Stimulated activated CD4-positive, alpha-beta T cell treated with anti-CD3 and anti-CD28 coated beads, Interleukin-12 subunit alpha, Interleukin-12 subunit beta, amount 100 ng/mL, for 48 hours (primary cell): Measurements from ENCODE around the gene SLC6A17.

ENCODE experiments used
- DNase-seq, 3 donors: peaks; one replicate each; pipeline ENCODE4 v3.0.0-alpha.2; 2020; ENCODE audit warnings: low read depth in 2 of 3, low spot score in 1 of 3

The SLC6A17 gene

DNA sequence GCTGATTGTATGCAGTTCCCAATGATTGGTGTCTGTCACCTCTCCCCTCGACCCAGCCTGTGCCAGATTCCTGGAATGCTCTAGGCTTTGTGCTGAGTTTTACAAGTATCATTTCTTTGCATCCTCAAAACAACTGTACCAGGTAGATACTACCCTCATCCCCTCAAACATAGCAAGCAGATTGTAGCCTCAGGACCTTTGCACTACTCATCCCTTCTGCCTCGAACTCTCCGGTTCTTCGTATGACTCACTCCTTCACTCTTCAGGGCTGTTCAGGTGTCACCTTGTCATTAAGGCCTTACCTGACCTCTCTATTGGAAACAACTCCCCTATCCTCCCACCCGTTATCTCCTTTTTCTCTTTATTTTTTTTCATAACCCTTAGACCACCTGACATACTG, 67.8 kb downstream of the SLC6A17 start:
- no peak for DNase-seq

DNA sequence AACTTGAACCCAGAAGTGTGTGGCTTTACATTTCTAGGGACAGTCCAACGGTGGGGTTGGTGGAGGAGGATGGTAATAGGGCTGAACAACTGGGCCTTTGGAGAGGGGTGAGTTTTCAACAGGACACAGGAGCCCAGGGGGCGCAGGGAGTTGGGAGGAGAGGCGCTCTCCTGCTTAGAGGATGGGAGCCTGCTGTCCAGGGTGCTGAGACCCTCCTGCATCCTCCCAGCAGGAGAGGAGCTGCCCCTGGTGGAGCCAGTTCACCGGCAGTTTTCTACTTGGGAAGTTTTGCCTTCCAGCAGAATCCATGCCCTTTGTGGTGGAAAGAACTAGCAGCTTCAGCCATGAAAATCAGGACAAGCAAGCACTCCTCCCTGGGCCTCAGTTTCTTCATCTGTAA, 68.4 kb downstream of the SLC6A17 start:
- no peak for DNase-seq

DNA sequence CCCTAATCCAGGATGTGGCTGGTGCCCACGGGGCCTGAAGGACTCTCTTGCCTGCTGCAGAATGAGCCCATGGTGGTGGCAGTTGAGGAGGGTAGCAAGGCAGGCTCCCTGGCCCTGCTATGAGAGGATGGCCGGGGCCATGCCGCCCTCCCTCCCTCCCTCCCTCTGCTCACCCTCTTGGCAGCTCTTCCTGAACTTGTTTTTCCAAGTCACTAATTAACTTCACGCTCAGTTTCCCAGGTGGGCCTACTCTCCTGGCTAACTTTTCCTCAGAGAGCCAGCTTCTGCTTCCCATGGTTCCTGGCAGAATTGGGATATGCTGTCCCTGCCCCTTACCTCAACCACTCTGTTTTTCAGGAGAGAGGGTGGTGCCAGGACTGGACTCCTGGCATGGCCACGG, 70.0 kb downstream of the SLC6A17 start:
- DNase-seq = no peak

DNA sequence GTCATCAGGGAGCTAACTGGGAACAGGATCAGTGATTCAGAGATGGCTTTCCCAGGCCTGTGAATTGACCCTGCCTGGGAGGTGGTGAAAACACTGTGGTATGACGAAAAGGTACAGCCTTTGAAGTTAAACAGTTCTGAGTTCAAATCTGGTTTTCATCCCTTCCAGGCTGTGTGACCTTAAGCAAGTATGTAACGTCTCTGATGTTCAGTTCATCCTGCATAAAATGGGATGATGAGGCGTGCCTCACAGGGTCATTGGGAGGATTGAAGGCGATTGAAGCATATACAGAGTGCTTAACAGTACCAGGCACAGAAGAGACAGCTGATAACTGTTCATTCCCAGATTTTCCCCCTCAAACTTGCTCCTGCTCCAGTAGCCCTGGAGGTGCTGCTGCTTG, 70.8 kb downstream of the SLC6A17 start:
- no peak for DNase-seq

DNA sequence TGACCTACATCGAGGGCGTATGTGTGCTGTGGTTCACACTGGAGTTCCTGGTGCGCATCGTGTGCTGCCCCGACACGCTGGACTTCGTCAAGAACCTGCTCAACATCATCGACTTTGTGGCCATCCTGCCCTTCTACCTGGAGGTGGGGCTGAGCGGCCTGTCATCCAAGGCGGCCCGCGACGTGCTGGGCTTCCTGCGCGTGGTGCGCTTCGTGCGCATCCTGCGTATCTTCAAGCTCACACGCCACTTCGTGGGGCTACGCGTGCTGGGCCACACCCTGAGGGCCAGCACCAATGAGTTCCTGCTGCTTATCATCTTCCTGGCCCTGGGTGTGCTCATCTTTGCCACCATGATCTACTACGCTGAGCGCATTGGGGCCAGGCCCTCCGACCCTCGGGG, 72.8 kb downstream of the SLC6A17 start:
- DNase-seq = no peak

DNA sequence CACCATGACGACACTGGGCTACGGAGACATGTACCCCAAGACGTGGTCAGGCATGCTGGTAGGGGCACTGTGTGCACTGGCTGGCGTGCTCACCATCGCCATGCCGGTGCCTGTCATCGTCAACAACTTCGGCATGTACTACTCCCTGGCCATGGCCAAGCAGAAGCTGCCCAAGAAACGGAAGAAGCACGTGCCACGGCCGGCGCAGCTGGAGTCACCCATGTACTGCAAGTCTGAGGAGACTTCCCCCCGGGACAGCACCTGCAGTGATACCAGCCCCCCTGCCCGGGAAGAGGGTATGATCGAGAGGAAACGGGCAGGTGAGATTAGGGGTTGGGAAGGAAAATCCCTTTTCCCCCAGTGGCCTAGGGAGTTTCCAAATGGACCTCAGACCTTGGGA, 73.3 kb downstream of the SLC6A17 start:
- DNase-seq = no peak

DNA sequence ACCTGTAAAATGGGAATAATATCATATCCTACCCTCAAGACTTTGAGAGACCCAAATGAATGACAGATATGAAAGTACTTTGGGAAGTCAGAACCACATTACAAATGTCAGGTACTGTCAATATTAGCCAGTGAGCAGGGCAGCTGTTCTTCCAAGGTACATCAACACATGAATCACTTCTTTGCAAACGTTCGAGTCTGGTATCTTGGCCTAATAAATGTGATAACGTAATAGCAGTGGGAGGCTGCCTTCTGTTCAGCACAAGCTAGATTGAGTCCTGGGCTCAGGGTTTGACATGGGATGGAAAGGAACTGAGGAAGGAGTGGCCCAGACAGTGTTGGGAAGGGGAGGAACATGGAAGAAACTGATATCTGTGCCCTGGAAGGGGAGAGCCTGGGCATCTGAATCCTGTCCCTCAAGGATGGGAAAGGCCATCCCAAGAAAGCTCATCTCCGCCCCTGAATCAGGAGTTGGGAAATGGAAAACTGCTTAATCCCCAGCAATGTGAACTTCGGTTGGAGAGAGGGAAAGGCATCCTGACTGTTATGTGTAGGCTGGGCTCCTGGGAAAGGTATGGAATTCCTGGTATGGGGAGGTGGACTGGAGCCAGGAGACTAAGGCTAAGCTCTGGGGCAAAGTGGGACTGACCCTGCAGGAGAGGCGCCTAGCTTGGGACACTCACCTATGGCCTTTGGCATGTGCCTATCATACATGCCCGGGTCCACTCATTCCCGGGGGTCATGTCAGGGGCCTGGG, 74.1 kb downstream of the SLC6A17 start:
- no peak for DNase-seq

DNA sequence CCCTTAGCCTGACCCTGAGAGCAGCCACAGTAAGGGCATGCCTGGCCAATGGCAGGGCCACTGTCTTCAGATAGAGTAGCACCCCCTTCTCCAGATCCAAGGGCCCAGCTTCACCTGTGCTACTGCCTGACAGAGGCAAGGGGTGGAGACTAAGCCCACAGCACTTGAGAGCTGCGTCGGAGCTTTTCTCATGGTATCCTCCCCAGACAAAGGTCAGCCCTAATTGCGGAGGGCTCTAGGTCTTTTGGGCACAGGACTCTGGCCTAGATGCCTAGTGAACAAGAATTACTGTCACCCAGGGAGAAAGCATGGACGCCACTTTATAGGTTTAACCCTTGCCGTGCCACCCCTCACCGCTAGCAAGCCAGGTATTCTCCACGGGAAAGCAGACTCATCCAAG, 74.9 kb downstream of the SLC6A17 start:
- DNase-seq = no peak

DNA sequence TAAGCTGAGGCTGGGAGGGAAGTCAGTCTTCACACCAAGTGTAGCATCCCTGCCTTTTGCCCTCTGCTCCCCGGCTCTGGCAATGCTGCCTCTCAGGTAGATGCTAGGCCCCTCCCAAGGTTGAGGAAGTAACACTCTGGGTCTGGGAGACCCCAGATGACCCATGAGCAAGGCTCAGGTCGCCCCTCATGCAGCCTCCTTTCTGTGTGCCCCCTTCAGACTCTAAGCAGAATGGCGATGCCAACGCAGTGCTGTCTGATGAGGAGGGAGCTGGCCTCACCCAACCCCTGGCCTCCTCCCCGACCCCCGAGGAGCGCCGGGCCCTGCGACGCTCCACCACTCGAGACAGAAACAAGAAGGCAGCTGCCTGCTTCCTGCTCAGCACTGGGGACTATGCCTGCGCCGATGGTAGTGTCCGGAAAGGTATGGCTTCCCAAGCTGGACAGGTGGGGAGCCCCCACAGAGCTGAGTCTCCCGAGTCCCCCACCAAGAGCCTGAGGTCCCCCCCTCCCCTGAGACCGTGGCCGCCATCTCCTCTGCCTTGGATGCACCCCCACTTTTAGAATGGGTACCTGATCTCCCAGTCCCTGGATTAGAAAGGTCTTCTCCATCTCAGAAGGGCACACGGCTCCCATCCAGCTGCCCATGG, 75.6 kb downstream of the SLC6A17 start:
- no peak for DNase-seq

DNA sequence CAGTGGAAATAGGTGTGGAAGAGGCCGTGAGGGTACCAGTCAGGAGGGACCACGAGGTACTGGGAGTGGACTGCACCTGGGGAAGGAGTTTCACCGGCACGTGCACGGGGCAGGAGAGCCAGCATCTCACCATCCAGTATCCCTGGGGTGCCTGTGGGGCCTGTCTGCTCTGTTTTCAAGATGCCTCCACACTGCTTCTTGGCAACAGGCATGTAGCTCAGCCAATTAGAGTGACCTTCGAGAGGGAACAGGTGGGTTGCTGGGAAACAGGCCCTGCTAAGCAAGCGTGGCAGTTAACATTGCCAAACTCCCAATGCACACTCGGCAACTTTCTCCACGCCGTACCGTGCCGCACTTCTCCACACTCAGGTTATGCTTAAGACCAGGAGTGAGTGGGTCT, 77.5 kb downstream of the SLC6A17 start:
- no peak for DNase-seq

DNA sequence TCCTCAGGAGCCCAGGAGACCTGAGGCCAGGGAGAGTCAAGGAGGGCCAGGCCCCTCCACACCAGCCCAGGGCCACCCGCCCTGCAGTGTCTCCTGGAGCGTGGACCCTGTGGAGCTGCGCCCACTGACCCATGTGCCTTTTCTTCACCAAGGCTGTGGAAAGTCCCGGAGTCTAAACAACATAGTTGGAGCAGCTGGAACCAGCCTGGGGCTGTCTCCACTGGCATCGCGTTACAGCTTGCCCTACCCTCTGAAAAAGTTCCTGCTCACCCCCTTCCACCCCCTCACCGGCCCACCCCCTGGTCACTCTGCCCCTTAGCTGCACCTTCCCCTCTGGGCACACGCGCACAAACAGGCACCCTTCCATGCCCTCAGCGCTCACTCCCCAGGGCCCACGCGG, 78.1 kb downstream of the SLC6A17 start:
- DNase-seq = no peak

DNA sequence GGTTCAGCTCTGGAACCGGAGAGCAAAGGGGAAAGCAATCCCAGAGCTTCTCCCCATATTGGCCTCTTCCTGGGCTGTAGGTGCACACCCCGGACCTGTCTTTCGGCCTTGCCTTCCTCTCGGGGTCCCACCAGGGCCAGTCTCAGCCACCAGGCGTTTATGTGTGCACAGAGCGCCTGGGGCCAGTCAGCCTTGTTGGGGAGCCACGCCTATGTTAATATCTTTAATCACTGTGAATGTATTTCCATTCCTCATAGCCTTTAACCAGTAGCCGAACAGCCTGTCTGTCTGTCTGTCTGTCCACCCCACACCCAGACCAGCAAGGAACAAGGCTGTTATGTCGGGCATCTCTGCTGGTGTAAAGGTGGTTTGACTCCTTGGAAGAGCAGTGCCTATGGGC, 78.6 kb downstream of the SLC6A17 start:
- DNase-seq = no peak

DNA sequence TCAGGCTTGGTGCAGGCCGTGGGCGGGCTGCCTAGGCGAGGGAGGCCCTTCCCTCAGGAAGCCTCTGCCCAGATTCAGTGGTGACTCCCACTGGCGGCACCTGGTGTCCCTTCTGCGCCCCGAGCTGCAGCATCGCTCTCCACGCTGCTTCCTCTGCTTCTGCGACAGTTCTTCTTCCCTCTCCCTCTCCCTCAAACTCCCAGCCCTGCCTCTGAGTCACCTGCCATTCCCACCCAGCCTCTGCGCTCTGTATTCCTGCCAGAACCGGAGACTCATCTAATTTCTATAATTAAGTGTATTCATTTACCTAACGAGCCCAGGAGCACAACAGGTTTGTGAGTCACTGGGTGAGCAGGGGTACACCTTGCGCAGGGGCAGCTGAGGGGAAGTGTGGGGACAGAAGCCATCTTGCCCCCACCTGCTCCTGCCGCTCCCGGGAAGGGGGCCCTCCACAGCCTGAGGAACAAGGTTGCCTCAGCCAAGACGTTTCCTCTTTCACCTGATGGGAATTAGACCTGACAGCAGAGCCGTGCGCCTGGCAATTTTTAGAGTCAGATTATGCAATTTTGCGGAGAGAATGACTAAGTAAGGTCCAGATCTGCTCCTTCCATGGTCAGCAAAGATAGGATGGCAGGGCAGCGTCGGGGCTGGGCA, 79.2 kb downstream of the SLC6A17 start:
- no peak for DNase-seq

DNA sequence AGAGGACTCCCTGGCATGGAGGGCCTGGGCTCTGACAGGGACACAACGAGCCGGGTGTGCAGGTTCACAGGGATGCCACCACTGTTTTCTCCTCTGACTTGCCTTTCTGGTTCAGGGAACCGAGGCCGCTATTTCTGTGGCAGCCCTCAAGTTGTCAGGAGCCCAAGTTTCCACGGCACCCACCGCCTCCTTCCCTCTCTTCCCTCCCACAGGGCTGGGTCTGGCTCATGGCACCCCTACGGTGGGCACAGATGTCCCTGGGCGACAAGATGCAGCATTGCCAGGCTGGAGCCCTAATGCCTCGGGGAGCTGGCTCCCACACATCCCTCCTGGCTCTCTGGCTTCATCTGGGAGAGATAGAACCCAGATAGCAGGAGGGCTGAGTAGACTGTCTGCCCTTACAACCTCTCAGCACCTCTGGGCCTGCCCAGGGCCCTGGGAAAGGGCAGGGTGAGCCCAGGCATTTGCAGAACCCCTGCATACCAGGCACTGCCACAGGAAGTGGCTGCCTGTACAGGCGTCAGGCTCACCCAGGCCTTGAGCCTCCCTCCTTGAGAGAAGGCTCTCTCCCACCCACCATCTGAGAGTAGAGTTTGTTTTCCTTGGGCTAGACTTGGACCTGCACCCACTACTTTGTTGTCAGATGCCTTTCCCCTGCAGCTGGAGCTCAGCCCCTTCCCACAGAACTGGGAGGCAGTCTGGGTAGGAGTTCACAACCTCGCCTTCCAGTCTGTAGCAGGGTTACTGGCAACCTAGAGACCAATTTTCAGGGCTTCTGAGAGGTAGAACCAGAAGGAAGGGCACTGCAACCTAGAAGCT, 80.3 kb downstream of the SLC6A17 start:
- DNase-seq = no peak

DNA sequence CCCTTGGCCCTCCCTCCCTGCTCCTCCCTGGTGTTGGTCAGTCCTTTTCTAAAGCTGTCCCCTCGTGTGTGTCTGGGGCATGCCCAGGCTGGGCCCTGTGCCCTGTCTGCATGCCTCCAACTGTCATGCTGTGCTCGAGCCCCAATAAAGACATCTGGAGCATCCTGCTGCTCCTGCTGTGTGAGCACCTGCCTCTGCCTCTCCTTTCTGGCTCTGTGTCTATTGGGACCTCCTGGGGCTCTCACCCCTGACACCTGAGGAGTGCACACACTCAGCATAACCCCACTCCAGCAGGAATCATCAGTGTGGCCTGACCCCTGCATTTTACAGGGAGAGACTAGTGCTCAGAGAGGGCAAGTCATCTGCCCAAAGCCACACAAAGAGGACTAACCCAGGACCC, 83.6 kb downstream of the SLC6A17 start:
- DNase-seq = no peak

DNA sequence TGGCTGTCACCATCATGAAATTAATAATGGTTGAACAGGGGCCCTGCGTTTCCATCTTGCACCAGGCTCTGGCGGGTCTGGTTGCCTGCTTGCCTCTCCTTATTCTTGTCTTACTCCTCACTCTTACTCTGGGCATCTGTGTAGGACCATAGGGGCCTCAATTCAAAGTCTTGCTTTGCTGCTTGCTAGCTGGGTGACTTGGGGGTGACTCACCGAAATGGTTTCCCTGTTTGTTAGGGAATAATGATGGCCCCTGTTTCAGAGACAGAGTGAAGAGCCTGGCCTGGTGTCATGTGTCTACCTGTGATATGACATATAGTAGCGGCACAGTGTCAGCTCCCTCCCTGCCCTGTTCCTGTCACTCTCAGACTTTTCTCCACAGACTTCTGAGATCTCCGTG, 84.4 kb downstream of the SLC6A17 start:
- DNase-seq = no peak

DNA sequence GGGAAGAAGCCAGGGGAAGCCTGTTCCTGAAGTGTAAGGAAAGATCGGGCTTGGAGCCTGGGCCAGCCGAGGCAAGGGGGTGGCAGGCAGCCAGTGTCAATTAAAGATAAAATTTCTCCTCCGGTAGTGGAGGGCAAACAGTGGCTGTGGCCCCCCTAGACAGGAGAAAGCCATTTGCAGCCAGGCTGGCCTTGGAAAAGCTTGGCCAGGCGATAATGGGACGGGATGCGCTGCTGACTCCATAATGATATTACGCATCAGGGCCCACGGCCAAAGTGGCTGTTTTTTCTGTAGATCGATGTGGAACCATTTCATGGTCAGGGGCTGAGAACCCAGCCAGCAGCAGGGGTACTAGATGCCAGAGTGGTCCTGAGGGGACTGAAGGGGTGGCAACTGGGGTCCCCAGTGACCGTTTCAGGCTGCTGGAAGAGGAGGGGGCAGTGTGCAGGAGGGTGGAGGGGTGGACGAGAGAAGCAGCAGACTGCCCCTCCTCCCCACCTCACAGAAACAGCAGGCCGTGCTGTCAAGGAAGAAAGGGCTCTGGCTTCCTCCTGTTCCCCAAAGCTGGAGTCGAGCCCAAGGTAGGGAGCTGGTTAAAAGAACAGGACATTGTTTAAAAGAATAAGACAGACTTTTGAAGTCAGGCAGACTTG, 85.0 kb downstream of the SLC6A17 start:
- no peak for DNase-seq

DNA sequence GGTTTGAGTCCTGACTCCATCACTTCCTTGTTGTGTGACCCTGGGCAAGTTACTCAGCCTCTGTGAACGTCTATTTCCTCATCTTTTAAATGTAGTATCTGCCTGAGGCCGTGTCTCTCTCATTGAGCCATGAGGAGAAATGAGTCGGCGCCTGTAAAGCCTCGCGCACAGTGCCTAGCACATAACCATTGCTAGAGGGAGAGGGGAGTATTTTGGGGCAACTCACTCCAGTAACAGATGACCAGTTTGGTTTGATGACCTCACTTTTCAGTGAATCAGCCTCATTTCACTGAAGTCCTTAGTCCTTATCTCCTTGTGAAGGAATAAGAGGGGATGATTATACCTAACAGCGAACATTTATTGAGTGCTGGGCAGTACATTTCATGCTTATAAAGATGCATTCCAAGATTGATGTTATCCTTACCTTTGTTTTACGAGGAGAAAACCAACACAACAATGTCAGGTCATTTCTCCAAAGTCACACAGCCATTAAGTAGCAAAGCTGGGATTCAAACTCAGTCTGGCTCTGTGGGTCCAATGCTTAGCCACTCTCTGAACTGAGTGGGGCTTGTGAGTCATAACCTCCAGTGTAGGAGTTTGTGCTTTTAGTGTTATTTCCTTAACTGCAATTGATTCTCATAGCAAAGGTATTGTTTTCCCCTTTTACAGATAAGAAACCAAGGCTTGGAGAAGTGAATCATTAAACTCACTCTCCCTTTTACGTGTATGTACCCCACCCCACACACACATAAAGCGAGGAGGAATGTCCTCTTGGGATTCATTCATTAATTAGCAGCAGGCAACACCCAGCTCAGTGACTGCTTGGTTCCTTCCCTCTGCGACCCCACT, 85.8 kb downstream of the SLC6A17 start:
- peak; percentile 45 to 65 (median 61) for DNase-seq

DNA sequence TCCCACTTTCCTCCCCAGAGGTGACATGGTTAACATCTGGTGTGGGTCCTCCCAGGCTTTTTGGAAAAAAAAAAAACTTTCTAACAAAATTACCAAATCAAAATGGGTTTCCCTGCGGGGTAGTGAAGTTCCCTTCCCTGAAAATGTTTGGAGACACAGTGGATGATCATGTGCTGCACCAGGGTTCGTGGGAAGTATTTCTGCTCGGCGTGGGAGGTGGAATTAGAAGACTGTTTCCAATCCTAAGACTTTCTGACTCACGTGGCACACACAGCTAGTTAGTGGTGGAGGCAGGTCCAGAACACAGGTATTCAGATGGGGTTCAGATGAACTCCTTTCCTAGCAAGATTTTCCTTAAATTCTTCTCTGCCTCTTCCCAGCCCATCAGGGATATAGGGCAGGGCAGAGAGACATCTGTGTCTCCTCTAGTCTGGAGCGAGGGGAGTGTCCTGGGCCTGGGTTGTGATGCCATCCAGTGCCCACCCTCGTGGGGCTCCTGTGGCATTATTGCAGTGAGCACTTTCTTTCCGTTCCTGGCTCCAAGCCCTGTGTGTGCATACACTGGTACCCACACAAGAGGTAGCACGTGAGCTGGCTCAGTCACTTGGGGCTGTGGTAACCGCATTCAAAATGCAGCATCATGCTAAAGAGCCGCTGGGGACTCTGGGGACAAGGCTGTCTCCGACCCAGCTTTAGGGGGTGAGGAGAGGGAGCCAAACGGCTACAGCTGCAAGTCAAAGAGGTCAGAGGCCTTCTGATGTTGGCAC, 87.3 kb downstream of the SLC6A17 start:
- no peak for DNase-seq
